Measurements from ENCODE around the gene PTPRN2.

Gene PTPRN2

GRCh38 chr7:158272509-158273137, 315.0 kb downstream of the PTPRN2 start:
- DNase-seq (ENCODE audit: low read depth): no peak
- TF ChIP-seq CTCF (conservative IDR thresholded peaks at IDR 0.05; ENCODE audit: low read length): no peak
- H3K4me3 ChIP-seq (ENCODE audit: low read length): no peak overlapping the region

- H3K4me3 ChIP-seq (ENCODE audit: low read length): no peak overlapping the region
- DNase-seq (ENCODE audit: low read depth): no peak
- TF ChIP-seq CTCF (conservative IDR thresholded peaks at IDR 0.05; ENCODE audit: low read length): no peak
Measured at GRCh38 chr7:158272091-158272490, 315.5 kb downstream of the PTPRN2 start.

GRCh38 chr7:158271646-158272045, 316.0 kb downstream of the PTPRN2 start:
- no peak for TF ChIP-seq CTCF (conservative IDR thresholded peaks at IDR 0.05; ENCODE audit: low read length)

GRCh38 chr7:158270856-158271413, 316.7 kb downstream of the PTPRN2 start:
- no peak overlapping the region for H3K4me3 ChIP-seq (ENCODE audit: low read length)
- no peak for TF ChIP-seq CTCF (conservative IDR thresholded peaks at IDR 0.05; ENCODE audit: low read length)
- DNase-seq (ENCODE audit: low read depth): no peak

More at GRCh38 chr7:158271646-158272045, 316.0 kb downstream of the PTPRN2 start:
- no peak for DNase-seq (ENCODE audit: low read depth)
- no peak overlapping the region for H3K4me3 ChIP-seq (ENCODE audit: low read length)

- no peak for TF ChIP-seq CTCF (conservative IDR thresholded peaks at IDR 0.05; ENCODE audit: low read length)
- H3K4me3 ChIP-seq (ENCODE audit: low read length): no peak overlapping the region
Measured at GRCh38 chr7:158270106-158270775, 317.4 kb downstream of the PTPRN2 start.

GRCh38 chr7:158268816-158269535, 318.6 kb downstream of the PTPRN2 start:
- DNase-seq (ENCODE audit: low read depth): no peak
- TF ChIP-seq CTCF (conservative IDR thresholded peaks at IDR 0.05; ENCODE audit: low read length): no peak
- no peak overlapping the region for H3K4me3 ChIP-seq (ENCODE audit: low read length)

More at GRCh38 chr7:158270106-158270775, 317.4 kb downstream of the PTPRN2 start:
- DNase-seq (ENCODE audit: low read depth): no peak

Measured in AG10803 (cell line).